Epidermal melanocyte (primary cell): ENCODE results near the gene SAMD1.
A peak's percentile ranks its signal among the peaks of the same experiment; 100 is the strongest.

ENCODE experiments used
- DNase-seq: peaks from one replicate; pipeline ENCODE4 v3.0.0; 2011; ENCODE audit warnings: low spot score; ENCODE audit not compliant: insufficient read length

The SAMD1 gene

GRCh38 chr19:14090509-14091080 lies at the start of gene SAMD1:
TSS of gene SAMD1 (minus strand) at chr19:14090751.
- peak; percentile 93 for DNase-seq

DNA sequence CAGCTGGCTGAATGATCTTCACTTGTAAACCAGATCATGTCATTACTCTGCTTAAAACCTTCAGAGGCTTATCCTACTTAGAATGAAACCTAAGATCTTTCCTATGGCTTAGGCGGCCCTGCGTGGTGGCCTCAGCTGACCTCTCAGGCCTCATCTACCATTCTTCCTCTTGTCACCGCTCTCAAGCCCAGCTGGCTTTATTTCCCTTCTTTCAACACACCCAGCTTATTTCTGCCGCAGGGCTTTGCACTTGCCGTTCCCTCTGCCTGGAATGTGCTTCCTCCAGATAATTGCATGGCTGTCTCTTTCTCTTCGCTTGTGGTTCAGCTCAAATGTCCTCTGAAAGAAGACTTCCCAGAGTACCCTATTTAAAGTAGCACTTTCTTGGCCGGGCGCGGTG lies 49.4 kb upstream of the SAMD1 start:
- no peak for DNase-seq

DNA sequence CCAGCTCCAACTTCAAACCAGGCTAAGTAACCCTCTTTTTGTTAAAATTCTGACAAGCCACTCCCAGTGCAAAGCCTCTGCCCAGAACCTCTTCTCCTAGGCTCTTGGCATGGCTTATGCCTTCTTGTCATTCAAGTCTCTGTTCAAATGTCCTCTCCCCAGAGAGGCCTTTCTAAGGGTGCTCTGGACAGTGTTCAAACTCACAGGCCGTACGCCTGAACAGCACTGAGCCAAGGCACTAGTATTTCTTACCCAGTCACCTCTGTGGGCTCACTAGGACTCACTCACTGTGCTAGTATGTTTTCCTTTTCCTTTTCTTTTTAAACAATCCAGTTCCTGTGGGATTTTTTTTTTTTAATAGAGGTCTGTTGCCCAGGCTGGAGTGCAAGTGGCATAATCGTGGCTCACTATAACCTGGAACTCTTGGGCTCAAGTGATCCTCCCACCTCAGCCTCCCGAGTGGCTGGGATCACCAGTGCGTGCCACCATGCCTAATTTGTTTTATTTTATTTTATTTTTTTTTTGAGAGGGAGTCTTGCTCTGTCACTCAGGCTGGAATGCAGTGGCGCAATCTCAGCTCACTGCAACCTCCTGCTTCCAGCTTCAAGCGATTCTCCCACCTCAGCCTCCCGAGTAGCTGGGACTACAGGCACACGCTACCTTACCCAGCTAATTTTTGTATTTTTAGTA lies 48.2 kb upstream of the SAMD1 start:
- no peak for DNase-seq

DNA sequence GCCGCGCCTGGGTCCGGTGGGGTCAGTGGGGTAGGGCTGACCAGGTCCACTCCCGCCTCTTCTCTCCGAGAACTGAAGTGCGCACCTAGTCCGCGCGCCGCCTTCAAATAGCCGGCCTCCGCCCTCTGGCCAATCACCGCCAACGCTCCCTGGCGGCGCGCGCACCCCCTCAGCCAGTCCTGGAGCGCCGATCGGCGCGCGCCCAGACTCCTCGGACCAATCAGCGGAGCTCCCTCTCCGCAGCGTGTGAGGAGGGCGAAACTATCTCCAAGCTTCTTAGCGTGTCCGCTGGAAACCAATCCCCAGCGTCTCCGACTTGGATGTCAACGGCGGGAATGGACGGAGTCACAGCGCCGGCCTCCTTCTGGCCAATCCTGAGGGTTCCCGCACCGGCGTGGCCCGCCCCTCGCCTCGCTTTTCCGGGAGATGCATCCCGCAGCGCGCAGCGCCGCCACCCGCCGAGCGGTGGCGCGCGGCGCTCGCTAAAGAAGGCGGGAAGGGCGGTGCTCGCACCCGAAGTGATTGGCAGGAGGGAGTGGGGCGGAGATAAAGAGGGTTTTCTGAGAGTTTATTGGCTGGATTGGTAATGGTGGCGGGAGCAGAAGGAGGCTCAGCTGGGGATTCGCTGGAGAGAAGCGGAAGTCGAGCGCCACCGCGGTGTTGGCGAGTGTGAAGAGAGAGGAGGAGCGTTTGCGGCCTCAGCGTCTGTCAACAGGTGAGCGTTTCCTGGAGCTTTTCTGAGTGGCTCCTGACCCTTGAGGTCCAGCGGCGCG lies 46.1 kb upstream of the SAMD1 start, which contains the start of gene ASF1B:
ASF1B (minus strand) TSS at position 81 of the 773 bp plus-strand sequence. CDS start 133 bp downstream, outside the sequence.
- peak; percentile 97 for DNase-seq

- DNase-seq, result no peak
Observed at GRCh38 chr19:14135985-14136508, 45.5 kb upstream of the SAMD1 start.

DNA sequence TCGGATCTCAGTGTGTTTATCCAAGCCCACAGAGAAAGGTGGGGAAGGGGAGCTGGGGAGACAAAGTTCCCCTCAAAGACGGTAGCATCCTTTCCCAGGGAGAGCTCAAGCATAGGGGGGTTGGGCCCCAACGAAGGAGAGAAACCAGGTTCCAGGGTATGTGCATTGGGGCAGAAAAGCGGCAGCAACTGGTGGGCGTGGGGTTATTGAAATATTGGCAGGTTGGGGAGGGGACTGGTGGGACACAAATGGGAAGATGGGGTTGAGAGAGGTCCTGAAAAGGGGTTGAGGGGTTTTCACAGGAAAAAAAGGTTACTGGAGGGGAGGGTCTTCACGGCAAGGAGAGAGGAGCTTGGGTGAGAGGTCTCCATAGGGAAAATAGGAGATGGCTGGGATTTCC lies 44.8 kb upstream of the SAMD1 start:
- no peak for DNase-seq

GRCh38 chr19:14127929-14128509 lies 37.5 kb upstream of the SAMD1 start:
- no peak for DNase-seq

GRCh38 chr19:14127176-14127575 lies 36.6 kb upstream of the SAMD1 start:
- no peak for DNase-seq

GRCh38 chr19:14122924-14123323 lies 32.4 kb upstream of the SAMD1 start:
- DNase-seq, result no peak

DNA sequence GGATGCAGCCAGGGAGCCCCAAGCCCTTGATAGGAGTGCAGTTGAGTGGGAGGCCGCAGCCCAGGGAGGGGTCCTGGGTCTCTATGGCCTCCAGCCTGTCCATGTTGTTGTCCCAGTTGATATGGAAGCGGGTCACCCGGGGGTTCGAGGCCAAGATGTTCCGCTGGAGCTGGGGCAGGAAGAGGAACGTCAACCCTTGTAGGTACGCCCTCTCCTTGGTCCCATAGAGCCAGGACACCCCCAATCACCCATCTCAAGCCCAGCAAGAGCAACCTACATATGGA lies 29.9 kb upstream of the SAMD1 start:
- no peak for DNase-seq

DNA sequence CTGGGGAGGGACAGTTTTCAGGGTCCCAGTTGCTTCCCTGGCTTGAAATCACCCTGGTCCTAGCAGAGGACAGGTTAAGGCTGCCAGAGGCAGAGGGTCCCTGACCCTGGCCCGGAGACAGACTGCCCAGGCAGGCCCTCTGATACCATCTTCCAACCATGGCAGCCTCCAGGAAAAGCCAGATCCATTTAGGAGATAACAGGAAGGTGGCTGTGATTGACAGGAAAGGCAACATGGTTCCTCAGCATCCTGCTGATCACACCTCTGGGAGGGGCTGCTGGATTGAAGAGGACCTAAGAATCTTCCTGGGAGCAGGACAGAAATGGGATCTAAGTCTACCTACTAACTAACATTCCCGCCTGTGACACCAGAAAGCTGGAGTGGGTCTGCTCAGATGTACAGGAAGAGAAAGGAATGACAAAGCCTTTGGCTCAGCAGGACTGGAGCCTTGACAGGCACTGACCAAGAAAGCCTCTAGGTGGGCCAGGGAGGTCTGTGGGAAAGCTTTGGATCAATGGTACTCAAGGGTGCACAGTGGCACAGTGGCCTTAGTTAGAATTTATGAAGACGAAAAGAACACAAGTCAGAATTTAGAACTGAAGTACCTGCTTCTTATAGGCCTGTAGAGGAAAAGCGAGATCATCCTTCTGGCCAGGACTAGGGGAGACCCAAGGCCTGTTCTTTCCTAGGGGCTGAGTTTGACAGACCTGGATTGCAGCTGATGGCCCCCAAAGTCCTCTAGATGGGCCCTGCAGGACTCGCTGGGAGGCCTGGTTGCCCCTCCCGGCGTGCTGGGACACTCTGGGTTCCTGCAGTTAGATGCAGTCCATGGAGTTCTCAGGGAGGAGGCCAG lies 29.3 kb upstream of the SAMD1 start:
- DNase-seq, result no peak

DNA sequence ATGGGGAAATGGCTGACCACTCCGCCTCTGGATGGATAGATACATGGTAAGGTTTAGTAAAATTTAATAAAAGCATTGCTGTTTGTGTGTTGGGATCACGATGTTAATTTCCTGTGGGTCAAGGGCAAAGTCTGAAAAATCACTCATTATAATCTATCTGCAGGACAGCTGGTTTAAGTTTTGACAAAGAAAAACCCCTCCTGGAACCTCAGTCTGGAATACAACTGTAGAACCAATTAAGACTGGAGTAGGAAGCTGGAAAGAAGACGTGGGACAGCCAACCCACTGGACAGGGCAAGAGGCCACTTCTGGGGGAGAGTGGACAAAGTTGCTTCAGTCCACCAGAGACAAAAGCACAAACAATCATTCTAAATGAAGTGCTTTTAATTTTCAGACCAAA lies 28.6 kb upstream of the SAMD1 start:
- DNase-seq, result no peak

- DNase-seq, result no peak
Observed at GRCh38 chr19:14118165-14119051, 27.9 kb upstream of the SAMD1 start.

DNA sequence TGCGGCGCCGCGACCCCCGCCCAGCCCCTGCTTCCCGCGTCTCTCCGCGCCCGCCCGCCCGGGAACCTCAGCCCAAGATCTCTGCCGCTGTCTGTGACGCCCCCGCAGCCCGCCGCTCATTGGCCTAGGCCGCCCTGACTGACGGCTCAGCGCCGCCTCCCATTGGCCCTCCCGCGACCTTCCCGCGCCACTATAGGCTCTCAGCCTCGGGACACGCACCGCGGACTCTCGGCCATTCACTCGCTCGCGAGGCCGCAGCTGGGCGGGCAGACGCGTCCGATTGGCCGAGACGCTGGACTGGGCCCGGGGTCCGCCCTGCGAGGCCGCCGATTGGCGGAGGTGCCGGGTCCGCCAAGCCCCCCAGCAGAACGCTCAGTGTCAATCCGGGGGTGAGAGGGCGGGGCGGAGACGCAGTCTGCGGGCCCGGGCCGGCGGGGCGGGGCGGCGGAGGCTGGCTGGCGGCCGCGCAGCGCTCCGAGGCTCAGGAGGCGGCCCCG lies 27.2 kb upstream of the SAMD1 start, which contains the start of gene PRKACA:
PRKACA (minus strand) TSS at position 95 of the 497 bp plus-strand sequence. CDS start 215 bp downstream, outside the sequence.
- peak; percentile 97 for DNase-seq

DNA sequence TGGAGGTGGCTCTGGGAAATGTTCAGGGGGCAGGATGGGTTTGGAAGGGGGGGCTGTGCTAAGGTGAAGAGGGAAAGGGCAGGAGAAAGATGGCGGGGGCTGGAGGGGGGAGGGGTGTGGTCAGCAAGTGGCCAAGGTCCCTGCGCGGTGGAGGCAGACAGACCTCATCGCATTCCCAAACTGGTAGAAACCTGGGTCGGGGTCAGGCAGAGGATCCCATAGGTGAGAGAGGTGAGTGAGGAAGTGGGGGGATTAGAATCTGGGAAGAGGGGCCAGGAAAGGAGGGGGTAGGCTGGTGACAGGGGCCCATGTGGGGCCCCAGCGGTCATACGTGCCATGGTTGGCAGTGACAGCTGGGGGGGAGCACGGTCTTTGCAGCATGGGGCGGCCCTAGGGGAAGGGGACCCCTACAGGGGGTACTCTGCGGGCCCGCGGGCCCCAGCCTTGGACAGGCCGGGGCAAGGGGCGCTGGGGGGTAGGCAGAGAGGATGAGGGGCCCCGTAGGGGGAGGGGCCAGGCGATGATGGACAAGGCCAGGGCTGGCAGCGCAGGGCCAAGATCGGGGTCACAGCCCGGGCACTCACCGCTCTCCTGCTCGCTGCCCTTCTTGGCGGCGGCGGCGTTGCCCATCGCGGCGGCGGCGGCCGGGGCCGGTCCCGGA lies 26.5 kb upstream of the SAMD1 start:
- DNase-seq, result no peak

- no peak for DNase-seq
Observed at GRCh38 chr19:14116525-14116917, 26.0 kb upstream of the SAMD1 start.

DNA sequence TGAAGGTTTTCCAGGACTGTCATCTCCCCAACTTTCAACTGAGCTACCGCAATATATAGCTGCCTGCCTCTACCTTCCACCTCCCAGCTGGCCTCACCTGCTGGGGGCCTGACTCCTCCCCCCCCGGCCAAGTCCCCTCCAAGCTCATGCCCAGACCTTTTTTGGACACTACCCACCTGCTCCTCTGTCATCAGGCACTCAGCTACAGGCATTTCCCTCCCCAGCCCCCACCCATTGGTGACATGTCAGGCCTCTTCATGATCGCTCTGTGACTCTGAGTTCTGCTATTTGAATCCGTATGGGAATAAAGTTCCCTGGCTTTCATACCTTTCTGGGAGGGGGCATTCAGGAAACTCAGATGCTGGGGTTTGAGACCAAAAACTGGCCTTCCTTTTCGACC lies 25.2 kb upstream of the SAMD1 start:
- DNase-seq, result no peak

- no peak for DNase-seq
Observed at GRCh38 chr19:14114854-14115253, 24.3 kb upstream of the SAMD1 start.

DNA sequence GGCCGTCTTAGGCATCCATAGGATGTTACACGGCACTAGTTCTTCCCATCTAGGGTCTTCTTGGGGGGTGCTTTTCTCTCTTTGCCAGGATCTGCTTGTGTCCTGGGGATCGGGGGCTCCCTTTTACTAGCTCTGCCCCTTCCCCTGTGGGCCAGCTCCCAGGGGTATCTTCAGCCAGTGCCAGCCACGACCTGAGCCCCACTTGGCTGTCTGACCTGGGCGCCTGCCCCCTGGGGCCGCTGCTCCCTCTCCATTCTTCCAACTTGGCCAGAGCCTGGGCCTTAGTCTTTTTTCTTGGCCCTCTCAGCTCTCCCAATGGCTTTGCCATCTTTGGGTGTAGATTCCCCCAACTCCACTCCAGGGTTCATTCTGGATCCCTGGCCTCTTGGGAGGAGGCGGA lies 23.9 kb upstream of the SAMD1 start:
- no peak for DNase-seq
